ENCODE measurements around the gene ZC3H12C.

Gene ZC3H12C

DNA sequence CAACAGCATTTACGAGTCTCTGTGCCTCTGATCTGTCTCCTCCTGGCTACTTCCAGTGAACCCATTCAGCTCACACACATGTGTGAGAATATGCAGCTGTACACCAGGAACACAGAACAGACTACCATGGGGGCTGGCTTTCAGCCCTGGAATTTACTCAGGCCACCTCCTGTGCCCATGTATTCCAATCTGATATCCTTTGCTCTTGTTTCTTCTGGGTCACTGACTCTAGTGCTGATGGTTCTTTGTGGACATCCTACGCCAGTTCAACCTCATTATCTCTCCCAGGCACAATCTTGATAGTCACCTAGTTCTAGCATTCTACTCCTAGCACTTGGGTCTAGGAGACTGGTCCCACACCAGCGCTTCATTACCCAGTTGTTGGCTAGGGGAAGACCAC is 23.0 kb upstream of the ZC3H12C start:
- Histone ChIP-seq H2AFZ (ENCODE audit: low read depth) (no peak overlapping the region), H3K36me3 (ENCODE audit: insufficient read depth) (no peaks in the 10 kb centered on the region), H4K20me1 (ENCODE audit: insufficient read depth) (no peaks in the 10 kb centered on the region), H3K4me3 (IDR thresholded peaks at IDR 0.05; ENCODE audit: insufficient read depth, low read depth, low read length) (no peak overlapping the region), H3K27ac (no peak overlapping the region), H3K79me2 (ENCODE audit: insufficient read depth, low read depth) (no peaks in the 10 kb centered on the region), H3K4me2 (no peak overlapping the region), H3K27me3 (ENCODE audit: insufficient read depth, low read depth) (no peaks in the 10 kb centered on the region), H3K4me1 (ENCODE audit: low read depth, poor library complexity, severe bottlenecking) (no peaks in the 10 kb centered on the region), H3K9ac (no peak overlapping the region)
- TF ChIP-seq, protein P1, sequence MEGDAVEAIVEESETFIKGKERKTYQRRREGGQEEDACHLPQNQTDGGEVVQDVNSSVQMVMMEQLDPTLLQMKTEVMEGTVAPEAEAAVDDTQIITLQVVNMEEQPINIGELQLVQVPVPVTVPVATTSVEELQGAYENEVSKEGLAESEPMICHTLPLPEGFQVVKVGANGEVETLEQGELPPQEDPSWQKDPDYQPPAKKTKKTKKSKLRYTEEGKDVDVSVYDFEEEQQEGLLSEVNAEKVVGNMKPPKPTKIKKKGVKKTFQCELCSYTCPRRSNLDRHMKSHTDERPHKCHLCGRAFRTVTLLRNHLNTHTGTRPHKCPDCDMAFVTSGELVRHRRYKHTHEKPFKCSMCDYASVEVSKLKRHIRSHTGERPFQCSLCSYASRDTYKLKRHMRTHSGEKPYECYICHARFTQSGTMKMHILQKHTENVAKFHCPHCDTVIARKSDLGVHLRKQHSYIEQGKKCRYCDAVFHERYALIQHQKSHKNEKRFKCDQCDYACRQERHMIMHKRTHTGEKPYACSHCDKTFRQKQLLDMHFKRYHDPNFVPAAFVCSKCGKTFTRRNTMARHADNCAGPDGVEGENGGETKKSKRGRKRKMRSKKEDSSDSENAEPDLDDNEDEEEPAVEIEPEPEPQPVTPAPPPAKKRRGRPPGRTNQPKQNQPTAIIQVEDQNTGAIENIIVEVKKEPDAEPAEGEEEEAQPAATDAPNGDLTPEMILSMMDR (conservative IDR thresholded peaks at IDR 0.05; ENCODE audit: low read depth, low read length), result no peak

DNA sequence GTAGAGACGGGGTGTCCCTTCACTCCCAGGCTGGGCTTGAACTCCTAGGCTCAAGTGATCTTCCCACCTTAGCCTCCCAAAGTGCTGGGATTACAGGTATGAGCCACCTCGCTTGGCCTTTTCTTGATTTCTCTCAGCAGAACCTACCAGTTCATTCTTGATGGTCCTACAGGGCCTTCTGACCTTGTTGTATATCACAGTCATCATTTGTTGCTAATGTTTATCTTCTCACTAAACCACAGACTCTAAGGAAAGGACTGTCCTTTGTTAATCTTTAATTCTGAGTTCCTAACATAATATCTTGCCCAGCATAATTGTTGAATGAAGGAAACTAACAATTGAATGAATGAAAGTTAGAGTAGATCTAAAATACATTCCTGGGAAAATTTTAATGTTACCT is 22.0 kb upstream of the ZC3H12C start:
- Histone ChIP-seq H3K4me3 (IDR thresholded peaks at IDR 0.05; ENCODE audit: insufficient read depth, low read depth, low read length) (no peak overlapping the region), H3K4me1 (ENCODE audit: low read depth, poor library complexity, severe bottlenecking) (no peaks in the 10 kb centered on the region), H3K4me2 (no peak overlapping the region), H3K9ac (no peak overlapping the region), H3K79me2 (ENCODE audit: insufficient read depth, low read depth) (no peaks in the 10 kb centered on the region), H3K27ac (no peak overlapping the region), H2AFZ (ENCODE audit: low read depth) (no peak overlapping the region), H3K27me3 (ENCODE audit: insufficient read depth, low read depth) (no peaks in the 10 kb centered on the region), H4K20me1 (ENCODE audit: insufficient read depth) (no peaks in the 10 kb centered on the region), H3K36me3 (ENCODE audit: insufficient read depth) (no peaks in the 10 kb centered on the region)
- TF ChIP-seq, protein P1 (conservative IDR thresholded peaks at IDR 0.05; ENCODE audit: low read depth, low read length), result no peak

DNA sequence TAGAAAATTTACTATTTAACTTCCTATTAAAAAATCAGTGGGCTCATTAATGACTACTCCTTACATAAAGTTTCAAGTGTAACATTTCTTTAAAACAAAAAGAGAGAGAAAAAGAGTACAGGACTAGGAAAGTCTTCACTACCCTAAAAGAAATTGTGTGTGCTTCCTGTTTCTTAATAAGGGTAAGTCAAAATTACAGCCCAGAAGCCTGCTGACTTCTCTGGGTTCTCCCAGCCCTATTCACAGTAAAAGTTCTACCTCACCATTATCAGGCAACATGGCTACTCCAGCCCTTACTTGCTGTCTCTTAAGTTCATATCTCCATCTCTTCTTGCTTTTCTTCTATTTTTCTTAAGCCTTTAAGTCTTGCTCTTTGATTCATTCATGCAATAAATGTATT is 20.3 kb upstream of the ZC3H12C start:
- Histone ChIP-seq H3K4me1 (ENCODE audit: low read depth, poor library complexity, severe bottlenecking) (no peaks in the 10 kb centered on the region), H3K9ac (no peak overlapping the region), H2AFZ (ENCODE audit: low read depth) (no peak overlapping the region), H3K27ac (no peak overlapping the region), H3K27me3 (ENCODE audit: insufficient read depth, low read depth) (no peaks in the 10 kb centered on the region), H3K4me2 (no peak overlapping the region), H4K20me1 (ENCODE audit: insufficient read depth) (no peaks in the 10 kb centered on the region), H3K36me3 (ENCODE audit: insufficient read depth) (no peaks in the 10 kb centered on the region), H3K79me2 (ENCODE audit: insufficient read depth, low read depth) (no peaks in the 10 kb centered on the region), H3K4me3 (IDR thresholded peaks at IDR 0.05; ENCODE audit: insufficient read depth, low read depth, low read length) (no peak overlapping the region)
- TF ChIP-seq, protein P1 (conservative IDR thresholded peaks at IDR 0.05; ENCODE audit: low read depth, low read length), result no peak

DNA sequence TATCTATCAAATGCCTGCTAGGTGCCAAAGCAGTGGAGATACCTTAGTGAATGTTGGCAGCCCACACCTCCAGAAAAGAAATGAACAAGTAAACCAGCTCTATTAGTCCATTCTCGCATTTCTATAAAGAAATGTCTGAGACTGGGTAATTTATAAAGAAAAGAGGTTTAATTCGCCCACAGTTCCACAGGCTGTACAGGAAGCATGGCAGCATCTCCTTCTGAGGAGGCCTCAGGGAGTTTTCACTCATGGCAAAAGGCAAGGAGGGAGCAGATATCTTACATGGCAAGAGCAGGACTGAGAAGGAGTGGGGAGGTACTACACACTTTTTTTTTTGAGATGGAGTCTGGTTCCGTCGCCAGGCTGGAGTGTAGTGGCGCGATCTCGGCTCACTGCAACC is 18.7 kb upstream of the ZC3H12C start:
- Histone ChIP-seq H3K4me1 (ENCODE audit: low read depth, poor library complexity, severe bottlenecking) (no peaks in the 10 kb centered on the region), H3K4me3 (IDR thresholded peaks at IDR 0.05; ENCODE audit: insufficient read depth, low read depth, low read length) (no peak overlapping the region), H2AFZ (ENCODE audit: low read depth) (no peak overlapping the region), H3K36me3 (ENCODE audit: insufficient read depth) (no peaks in the 10 kb centered on the region), H3K27me3 (ENCODE audit: insufficient read depth, low read depth) (no peaks in the 10 kb centered on the region), H3K9ac (no peak overlapping the region), H3K4me2 (no peak overlapping the region), H4K20me1 (ENCODE audit: insufficient read depth) (no peaks in the 10 kb centered on the region), H3K27ac (no peak overlapping the region), H3K79me2 (ENCODE audit: insufficient read depth, low read depth) (no peaks in the 10 kb centered on the region)
- TF ChIP-seq, protein P1 (conservative IDR thresholded peaks at IDR 0.05; ENCODE audit: low read depth, low read length), result no peak

Data from KMS-11 (cell line).